RWPE1 (cell line): ENCODE data around the gene SH3GL1.

Experiments used
- CTCF ChIA-PET: fragments of 350-600 bp; sonication (Branson Sonifier 250); formaldehyde crosslinking; extraction: SDS; loops from one replicate; lab custom pipeline; 2021; lab: Yijun Ruan, JAX
- POLR2A ChIA-PET: fragments of 400-600 bp; formaldehyde crosslinking; extraction: SDS; loops from one replicate; lab custom pipeline; 2020; ENCODE audit warnings: antibody characterized with exemption; ENCODE audit not compliant: low non-redundant PET; lab: Yijun Ruan, JAX
- DNase-seq: peaks from one replicate; pipeline ENCODE4 v3.0.0; 2012; ENCODE audit warnings: low spot score
- H3K27ac ChIP-seq: fragments of 450-650 bp; 2 replicates; pipeline ENCODE4 v1.5.1; 2017
- TF ChIP-seq, protein P1 (sequence below): fragments of 450-650 bp; conservative IDR thresholded peaks from 2 replicates; pipeline ENCODE4 v1.5.1; 2017; ENCODE audit warnings: low read depth, mild to moderate bottlenecking

Gene SH3GL1

DNA sequence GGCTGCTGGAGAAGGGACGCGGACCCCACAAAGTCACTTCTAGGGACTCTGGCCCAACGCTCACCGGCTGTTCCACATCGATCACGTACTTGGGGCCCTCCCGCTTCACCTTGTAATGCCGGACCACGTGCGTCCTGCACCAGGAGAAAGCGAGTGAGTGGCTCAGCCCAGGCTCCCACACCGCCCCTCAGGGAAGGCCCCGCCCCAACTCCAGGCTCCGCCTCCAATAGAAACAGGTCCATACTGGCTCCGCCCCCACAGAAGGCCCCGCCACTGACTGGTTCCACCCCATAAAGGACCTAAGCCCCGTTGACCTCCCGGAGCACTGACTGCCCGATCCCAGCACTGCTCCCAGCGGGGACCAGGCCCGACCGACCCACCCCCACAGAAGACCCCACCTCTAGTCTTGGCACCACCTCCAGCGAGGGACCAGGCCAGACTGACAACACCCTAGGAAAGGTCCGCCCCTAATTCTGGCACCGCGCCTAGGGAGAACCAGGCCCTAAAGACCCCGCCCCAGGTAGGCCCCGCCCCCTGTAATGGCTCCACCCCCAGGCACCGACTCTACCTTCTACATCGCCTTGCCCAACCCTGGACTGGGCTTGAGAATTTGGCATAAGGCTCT, 73.0 kb downstream of the SH3GL1 start:
- CTCF ChIA-PET = no interaction called here
- no peak for DNase-seq
- TF ChIP-seq, protein P1, sequence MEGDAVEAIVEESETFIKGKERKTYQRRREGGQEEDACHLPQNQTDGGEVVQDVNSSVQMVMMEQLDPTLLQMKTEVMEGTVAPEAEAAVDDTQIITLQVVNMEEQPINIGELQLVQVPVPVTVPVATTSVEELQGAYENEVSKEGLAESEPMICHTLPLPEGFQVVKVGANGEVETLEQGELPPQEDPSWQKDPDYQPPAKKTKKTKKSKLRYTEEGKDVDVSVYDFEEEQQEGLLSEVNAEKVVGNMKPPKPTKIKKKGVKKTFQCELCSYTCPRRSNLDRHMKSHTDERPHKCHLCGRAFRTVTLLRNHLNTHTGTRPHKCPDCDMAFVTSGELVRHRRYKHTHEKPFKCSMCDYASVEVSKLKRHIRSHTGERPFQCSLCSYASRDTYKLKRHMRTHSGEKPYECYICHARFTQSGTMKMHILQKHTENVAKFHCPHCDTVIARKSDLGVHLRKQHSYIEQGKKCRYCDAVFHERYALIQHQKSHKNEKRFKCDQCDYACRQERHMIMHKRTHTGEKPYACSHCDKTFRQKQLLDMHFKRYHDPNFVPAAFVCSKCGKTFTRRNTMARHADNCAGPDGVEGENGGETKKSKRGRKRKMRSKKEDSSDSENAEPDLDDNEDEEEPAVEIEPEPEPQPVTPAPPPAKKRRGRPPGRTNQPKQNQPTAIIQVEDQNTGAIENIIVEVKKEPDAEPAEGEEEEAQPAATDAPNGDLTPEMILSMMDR = no peak
- POLR2A ChIA-PET = no interaction called here
- no peak overlapping the region for H3K27ac ChIP-seq

DNA sequence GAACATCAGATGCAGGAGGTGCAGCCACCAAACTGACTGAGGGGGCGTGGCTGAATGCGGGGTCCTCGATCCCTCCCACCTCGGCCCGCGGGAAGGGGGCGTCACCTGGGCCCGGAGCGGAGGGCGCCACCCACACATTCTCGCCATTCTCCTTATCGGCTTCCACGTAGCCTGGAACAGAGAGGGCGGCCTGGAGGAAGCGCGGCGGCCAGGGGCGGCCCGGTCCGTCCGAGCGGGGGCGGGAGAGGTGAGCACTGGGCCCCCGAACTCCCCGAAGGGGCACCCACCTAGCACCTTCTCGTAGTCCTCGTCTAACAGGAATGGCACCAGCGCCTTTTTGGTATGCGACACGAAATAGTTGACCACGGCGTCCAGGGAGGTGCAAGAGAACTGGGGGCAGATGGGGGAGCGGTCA, 73.5 kb downstream of the SH3GL1 start:
- ChIA-PET POLR2A (no interaction called here), CTCF (no interaction called here)
- TF ChIP-seq, protein P1 = no peak
- H3K27ac ChIP-seq = 0 out of 2 replicates have a peak overlapping the region, but pooled peaks have one; percentile 13
- DNase-seq = no peak

DNA sequence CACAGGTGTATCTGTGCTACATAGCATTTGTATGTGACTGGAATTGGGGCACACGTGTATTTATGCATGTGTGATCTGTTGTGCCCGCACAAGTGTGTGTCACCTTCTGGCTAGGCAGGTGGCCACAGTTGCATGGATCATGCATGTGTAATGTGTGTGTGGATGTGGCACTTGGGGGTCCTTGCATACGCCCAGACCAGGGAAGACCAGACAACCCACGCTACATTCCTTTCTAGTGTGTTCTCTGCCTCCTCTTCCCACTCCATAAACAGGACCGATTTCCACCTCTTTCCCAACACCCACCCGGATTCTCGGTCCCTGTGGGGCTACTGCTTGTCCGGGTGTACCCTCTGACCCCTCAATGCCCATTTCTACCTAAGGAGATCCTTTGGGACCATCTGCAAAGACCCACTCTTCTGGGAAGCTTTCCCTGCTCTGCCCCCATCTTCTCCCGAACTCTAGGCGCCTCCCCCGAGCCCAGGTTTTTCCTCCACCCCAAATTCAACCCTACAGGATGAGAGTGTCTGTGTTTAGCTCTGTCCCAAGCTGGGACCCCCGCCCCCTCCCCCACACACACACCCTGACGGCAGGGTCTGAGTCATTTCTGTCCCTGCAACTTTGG, 74.0 kb downstream of the SH3GL1 start:
- H3K27ac ChIP-seq = 0 out of 2 replicates have a peak overlapping the region, but pooled peaks have one; percentile 13
- POLR2A ChIA-PET = no interaction called here
- CTCF ChIA-PET = no interaction called here

DNA sequence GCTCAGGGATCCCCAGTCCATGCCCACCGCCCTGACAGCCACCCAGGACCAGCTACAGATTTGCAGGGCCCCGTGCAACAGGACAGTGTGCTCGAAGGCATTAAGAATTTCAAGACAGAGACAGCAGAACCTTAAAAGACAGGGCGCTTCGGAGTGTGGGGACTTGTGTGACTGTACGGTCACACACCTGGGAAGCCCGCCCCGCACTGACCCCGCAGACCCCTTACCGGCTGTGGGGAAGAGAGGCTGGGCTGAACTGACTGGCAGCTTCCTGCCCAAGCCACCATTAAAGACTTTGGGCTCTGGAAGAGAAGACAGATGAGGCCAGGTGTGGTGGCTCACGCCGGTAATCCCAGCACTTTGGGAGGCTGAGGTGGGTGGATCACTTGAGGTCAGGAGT, 76.1 kb downstream of the SH3GL1 start:
- CTCF ChIA-PET = interaction anchor here (0.6 to 1.2 kb wide), 2 partner anchors 42 to 50 kb away, joined by 3 read pairs; no protein-coding TSS in a partner anchor
- TF ChIP-seq, protein P1 = no peak
- POLR2A ChIA-PET = no interaction called here
- DNase-seq = no peak
- peak overlapping the region; percentile 44 for H3K27ac ChIP-seq

More for the DNA sequence above, 74.0 kb downstream of the SH3GL1 start:
- TF ChIP-seq, protein P1 = no peak
- DNase-seq = no peak

DNA sequence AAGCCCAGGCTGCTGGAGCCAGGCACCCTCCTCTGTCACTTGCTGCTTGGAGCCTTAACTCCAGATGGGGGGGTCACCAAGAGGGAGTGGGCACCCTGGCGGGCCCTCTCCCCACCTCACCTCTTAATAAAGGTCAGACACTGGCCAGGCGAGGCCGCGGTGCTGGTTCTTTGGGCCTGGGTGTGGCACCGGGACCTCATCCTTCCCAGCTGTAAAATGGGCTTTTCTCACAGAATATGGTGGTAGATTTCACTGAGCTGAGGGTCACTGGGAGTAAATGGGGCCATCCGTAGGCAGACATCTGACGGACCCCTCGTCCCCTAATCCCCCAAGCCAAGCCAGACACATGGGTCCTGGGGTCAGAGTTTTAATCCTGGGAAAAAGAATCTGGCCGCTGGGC, 76.7 kb downstream of the SH3GL1 start:
- no peak for DNase-seq
- ChIA-PET POLR2A (no interaction called here), CTCF (interaction anchor here (0.6 to 1.2 kb wide), 2 partner anchors 42 to 49 kb away, joined by 3 read pairs; no protein-coding TSS in a partner anchor)
- TF ChIP-seq, protein P1 = no peak
- H3K27ac ChIP-seq = peak overlapping the region; percentile 44

DNA sequence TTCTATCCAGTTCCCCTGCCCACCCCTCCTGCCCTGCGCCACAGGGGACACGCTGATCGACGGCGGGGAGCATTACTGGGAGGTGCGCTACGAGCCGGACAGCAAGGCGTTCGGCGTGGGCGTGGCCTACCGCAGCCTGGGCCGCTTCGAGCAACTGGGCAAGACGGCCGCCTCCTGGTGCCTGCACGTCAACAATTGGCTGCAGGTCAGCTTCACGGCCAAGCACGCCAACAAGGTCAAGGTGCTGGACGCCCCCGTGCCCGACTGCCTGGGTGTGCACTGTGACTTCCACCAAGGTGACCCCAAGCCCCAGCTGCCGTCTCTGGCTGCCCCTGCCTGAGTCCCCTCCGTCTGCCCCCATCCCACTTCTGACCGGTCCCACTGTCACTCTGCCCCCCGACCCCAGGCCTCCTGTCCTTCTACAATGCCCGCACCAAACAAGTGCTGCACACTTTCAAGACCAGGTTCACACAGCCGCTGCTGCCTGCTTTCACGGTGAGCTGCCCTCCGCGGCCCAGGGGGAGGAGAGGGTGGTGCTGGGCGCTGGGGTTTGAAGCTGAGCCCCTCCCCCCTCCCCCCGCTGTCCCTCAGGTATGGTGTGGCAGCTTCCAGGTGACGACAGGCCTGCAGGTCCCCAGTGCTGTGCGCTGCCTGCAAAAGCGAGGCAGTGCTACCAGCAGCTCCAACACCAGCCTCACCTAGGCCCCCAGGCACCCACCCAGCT, 77.2 kb downstream of the SH3GL1 start:
- no peak for DNase-seq
- H3K27ac ChIP-seq = peak overlapping the region; percentile 44; the same call in 1 of the 2 replicates
- CTCF ChIA-PET = interaction anchor here (0.6 to 1.2 kb wide), 2 partner anchors 43 to 49 kb away, joined by 3 read pairs; no protein-coding TSS in a partner anchor
- TF ChIP-seq, protein P1 = no peak
- POLR2A ChIA-PET = no interaction called here
